SK-MEL-5 (cell line): Measurements from ENCODE around the gene GALNT2. TPM values are rescaled to one million over a fixed set of nuclear protein-coding genes. Genes with fewer than 3 reads are reported as not detected.

Experiments
- DNase-seq: peaks from one replicate; pipeline ENCODE4 v3.0.0-alpha.2; 2016; ENCODE audit warnings: low read depth, low spot score
- in situ Hi-C: cut with HindIII; loops from 2 replicates; pipeline ENCODE4 v1.10.0; 2016; ENCODE audit warnings: low sequenced_read_pairs, high pct_unique_total_duplicates, low pct_unique_long_range_greater_than_20kb
- total RNA-seq: library from RNA; depleted of rRNA; stranded (reverse); fragments of >200 nt; shearing (Covaris generic); gene quantifications from 2 replicates; pipeline ENCODE4 v1.2.3, GENCODE V29; 2014

Gene GALNT2
- total RNA-seq, 1 experiment from 2014 or later: 149 TPM

GRCh38 chr1:230288641-230289349, 221.8 kb downstream of the GALNT2 start:
- in situ Hi-C loops: no loop called here
- no peak for DNase-seq

- no peak for DNase-seq
- in situ Hi-C loops: no loop called here
These were observed 222.3 kb downstream of the GALNT2 start for GRCh38 chr1:230289350-230289644.

GRCh38 chr1:230291731-230292620, 224.9 kb downstream of the GALNT2 start:
- in situ Hi-C loops: no loop called here
- no peak for DNase-seq

- no peak for DNase-seq
- in situ Hi-C loops: no loop called here
These were observed 225.8 kb downstream of the GALNT2 start for GRCh38 chr1:230292689-230293389.

- in situ Hi-C loops: no loop called here
- DNase-seq: no peak
These were observed 226.3 kb downstream of the GALNT2 start for GRCh38 chr1:230293390-230293700.

- in situ Hi-C loops: no loop called here
- DNase-seq: no peak
These were observed 228.3 kb downstream of the GALNT2 start for GRCh38 chr1:230295367-230295766.

- no peak for DNase-seq
- in situ Hi-C loops: no loop called here
These were observed 232.4 kb downstream of the GALNT2 start for GRCh38 chr1:230299191-230300006.

- in situ Hi-C loops: no loop called here
- DNase-seq: no peak
These were observed 233.6 kb downstream of the GALNT2 start for GRCh38 chr1:230300322-230301301.

- in situ Hi-C loops: no loop called here
- no peak for DNase-seq
These were observed 234.3 kb downstream of the GALNT2 start for GRCh38 chr1:230301322-230301721.

GRCh38 chr1:230301822-230302221, 234.8 kb downstream of the GALNT2 start:
- DNase-seq: no peak
- in situ Hi-C loops: no loop called here

GRCh38 chr1:230303069-230303468, 236.0 kb downstream of the GALNT2 start:
- DNase-seq: no peak
- in situ Hi-C loops: no loop called here

- in situ Hi-C loops: no loop called here
- peak; percentile 90 for DNase-seq
These were observed 236.8 kb downstream of the GALNT2 start for GRCh38 chr1:230303822-230304221.

- no peak for DNase-seq
- in situ Hi-C loops: no loop called here
These were observed 239.1 kb downstream of the GALNT2 start for GRCh38 chr1:230306169-230306568.

GRCh38 chr1:230307213-230307612, 240.2 kb downstream of the GALNT2 start:
- no peak for DNase-seq
- in situ Hi-C loops: no loop called here

GRCh38 chr1:230308039-230308438, 241.0 kb downstream of the GALNT2 start:
- in situ Hi-C loops: no loop called here
- DNase-seq: peak; percentile 58

GRCh38 chr1:230308821-230309220, 241.8 kb downstream of the GALNT2 start:
- in situ Hi-C loops: no loop called here
- no peak for DNase-seq

GRCh38 chr1:230309646-230310177, 242.7 kb downstream of the GALNT2 start:
- DNase-seq: no peak
- in situ Hi-C loops: no loop called here
